ENCODE measurements around the gene UBN2.

DNA sequence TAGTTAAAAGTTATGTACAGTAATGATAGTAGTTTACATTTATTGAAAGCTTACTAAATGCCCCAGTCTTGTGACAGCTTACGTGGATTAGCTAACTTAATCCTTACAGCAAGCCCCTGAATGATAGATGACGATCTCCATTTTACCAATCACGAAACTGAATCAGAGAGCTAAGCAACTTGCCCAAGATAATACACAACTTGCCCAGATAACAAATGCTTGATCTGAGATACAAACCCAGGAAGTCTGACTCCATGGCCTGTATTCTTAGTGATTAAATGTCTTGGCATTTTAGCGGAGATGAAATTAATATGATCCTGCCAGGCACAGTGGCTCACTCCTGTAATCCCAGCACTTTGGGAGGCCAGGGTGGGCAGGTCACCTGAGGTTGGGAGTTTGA, 63.2 kb downstream of the UBN2 start:
- TF ChIP-seq, protein P1, sequence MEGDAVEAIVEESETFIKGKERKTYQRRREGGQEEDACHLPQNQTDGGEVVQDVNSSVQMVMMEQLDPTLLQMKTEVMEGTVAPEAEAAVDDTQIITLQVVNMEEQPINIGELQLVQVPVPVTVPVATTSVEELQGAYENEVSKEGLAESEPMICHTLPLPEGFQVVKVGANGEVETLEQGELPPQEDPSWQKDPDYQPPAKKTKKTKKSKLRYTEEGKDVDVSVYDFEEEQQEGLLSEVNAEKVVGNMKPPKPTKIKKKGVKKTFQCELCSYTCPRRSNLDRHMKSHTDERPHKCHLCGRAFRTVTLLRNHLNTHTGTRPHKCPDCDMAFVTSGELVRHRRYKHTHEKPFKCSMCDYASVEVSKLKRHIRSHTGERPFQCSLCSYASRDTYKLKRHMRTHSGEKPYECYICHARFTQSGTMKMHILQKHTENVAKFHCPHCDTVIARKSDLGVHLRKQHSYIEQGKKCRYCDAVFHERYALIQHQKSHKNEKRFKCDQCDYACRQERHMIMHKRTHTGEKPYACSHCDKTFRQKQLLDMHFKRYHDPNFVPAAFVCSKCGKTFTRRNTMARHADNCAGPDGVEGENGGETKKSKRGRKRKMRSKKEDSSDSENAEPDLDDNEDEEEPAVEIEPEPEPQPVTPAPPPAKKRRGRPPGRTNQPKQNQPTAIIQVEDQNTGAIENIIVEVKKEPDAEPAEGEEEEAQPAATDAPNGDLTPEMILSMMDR (IDR thresholded peaks at IDR 0.05): no peak
- TF ChIP-seq JAZF1 (CRISPR knock-in tag; IDR thresholded peaks at IDR 0.05): no peak
- no peak for TF ChIP-seq ATF1 (CRISPR knock-in tag; IDR thresholded peaks at IDR 0.05)
